Pancreas (tissue), 10 donors: ENCODE results near the gene CNTN1. TPM values are rescaled to one million over a fixed set of nuclear protein-coding genes. Genes with fewer than 3 reads are reported as not detected.

Source experiments
- ATAC-seq, 4 donors: fragments of 200-7000 bp; cut with Tn5 transposase; one replicate each; pipeline versions ENCODE4 v1.8.0 to v1.9.1; 2020; ENCODE audit warnings: mild to moderate bottlenecking in 4 of 4, moderate library complexity in 4 of 4
- DNase-seq, 6 donors: peaks; one replicate each; pipeline ENCODE4 v3.0.0-alpha.2; 2020
- FAIRE-seq: peaks from 2 replicates; lab custom pipeline; 2012; peaks lifted over from hg19 to GRCh38; lab: Jason Lieb, UNC
- H3K27ac ChIP-seq, 4 donors: fragments of 200-600 bp; sonication (generic); 1 replicate in 3 of 4; 2 replicates in 1 of 4; pipeline versions ENCODE4 v1.5.0 to v1.8.0; 2020
- H3K27me3 ChIP-seq, 4 donors: fragments of 200-600 bp; one replicate each; pipeline ENCODE4 v1.8.0; 2021
- H3K36me3 ChIP-seq, 3 donors: fragments of 200-600 bp; sonication (generic) in 1 of 3; one replicate each; pipeline versions ENCODE4 v1.5.0 to v1.8.0; 2020 to 2021
- H3K4me1 ChIP-seq, 3 donors: fragments of 200-600 bp; one replicate each; pipeline ENCODE4 v1.8.0; 2021
- H3K4me3 ChIP-seq, 4 donors: fragments of 200-600 bp; sonication (generic) in 2 of 4; one replicate each; pipeline versions ENCODE4 v1.5.0 to v1.8.0; 2020 to 2021
- H3K9me3 ChIP-seq, 4 donors: fragments of 200-600 bp; one replicate each; pipeline ENCODE4 v1.8.0; 2021
- CTCF ChIP-seq, 4 donors: fragments of 200-600 bp; sonication (generic) in 3 of 4; IDR thresholded peaks; one replicate each; pipeline versions ENCODE4 v1.5.0 to v1.8.0; 2021; ENCODE audit warnings: antibody characterized with exemption in 4 of 4
- WGBS, 2 donors: extraction: QIAGEN DNeasy Blood & Tissue Kit; methylation state at CpG; one replicate each; pipeline ENCODE4 v1.1.7; 2013; 5-methylcytosine and 5-hydroxymethylcytosine counted together
- intact Hi-C, 3 donors: fragments of 100-400 bp; cut with DNase I; formaldehyde crosslinking; loops; one replicate each; pipeline versions ENCODE4 v1.11.1 to v1.14.2; 2022
- polyA plus RNA-seq, 2 donors: library from polyadenylated mRNA; stranded (reverse); fragments of 200-250 nt; gene quantifications; one replicate each; pipeline ENCODE4 v1.2.3, GENCODE V29; 2013
- total RNA-seq, 6 donors: library from RNA; stranded (reverse); fragmentation: NEBNext Ultra II Directional in 4 of 6; extraction: Animal tissue kit (Norgen Biotek cat#: 25700) in 4 of 6; gene quantifications; one replicate each; pipeline versions ENCODE4 v1.2.1 to v1.2.4, GENCODE V29; 2021 to 2023
- donor health status: healthy with polysubstance abuse.
- donor health status: DM: no; HTN: no; CAD: no; lungs with moderate emphysema.
- donor health status: DM: no; HTN: no; CAD: no.
- donor health status: control.
- donor health status: control.
- donor health status: Bipolar disorder and iron deficiency.
- donor health status: DM: yes; HTN: yes; CAD: no.
- donor health status: DM: no; HTN: no; CAD: no.
- donor health status: DM: no; HTN: no; CAD: no.
- donor health status: DM: yes; HTN: yes; CAD: no.

Gene CNTN1
- total and polyA plus RNA-seq, 8 donors: 1.4 to 13.9 (median 4.6) TPM

DNA sequence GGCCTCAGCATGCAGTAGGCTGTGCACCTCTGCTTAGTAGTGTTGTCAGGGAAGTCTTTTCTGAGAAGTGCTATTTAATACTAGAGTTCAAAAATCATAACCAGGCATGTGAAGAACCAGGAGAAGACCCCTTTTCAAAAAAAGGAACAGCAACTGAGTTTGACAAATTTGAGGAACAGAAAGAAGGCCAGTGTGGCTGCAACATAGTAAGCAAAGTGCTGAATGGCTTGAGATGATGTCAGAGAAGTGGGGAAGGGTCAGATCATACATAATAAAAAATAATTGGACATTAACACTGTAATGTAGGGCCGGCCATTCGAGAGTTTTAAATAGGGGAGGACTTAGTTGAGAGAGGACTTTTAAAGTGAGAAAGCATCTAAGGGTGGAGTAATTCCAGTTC, 11.1 kb upstream of the CNTN1 start:
- 39 to 44% methylated on average over 2 of the region's 2 CpGs for WGBS, 2 donors
- Histone ChIP-seq H3K4me3 (no peak overlapping the region), H3K27me3 (no peaks in the 10 kb centered on the region), H3K4me1 (no peaks in the 10 kb centered on the region), H3K27ac (no peak overlapping the region), H3K9me3 (no peaks in the 10 kb centered on the region), H3K36me3 (no peaks in the 10 kb centered on the region)
- ATAC-seq (no peak), DNase-seq (no peak), FAIRE-seq (no peak)
- intact Hi-C loops: no loop called here
- no peak for TF ChIP-seq CTCF (IDR thresholded peaks at IDR 0.05)

GRCh38 chr12:40684986-40685385, 7.3 kb upstream of the CNTN1 start:
- H3K27ac ChIP-seq: no peak overlapping the region
- no peaks in the 10 kb centered on the region for H3K36me3 ChIP-seq
- FAIRE-seq (no peak), ATAC-seq (no peak), DNase-seq (no peak)
- H3K4me3 ChIP-seq: no peak overlapping the region
- intact Hi-C loops: no loop called here
- no peaks in the 10 kb centered on the region for H3K4me1 ChIP-seq
- TF ChIP-seq CTCF (IDR thresholded peaks at IDR 0.05): no peak
- H3K9me3 ChIP-seq: no peaks in the 10 kb centered on the region
- peaks cover 0 to 1% (median under 1%) of the 10 kb centered on the region in 4 donors for H3K27me3 ChIP-seq
- WGBS, 2 donors: 55 to 62% methylated on average over 4 of the region's 4 CpGs

GRCh38 chr12:40688085-40688725, 4.0 kb upstream of the CNTN1 start:
- DNase-seq (no peak), FAIRE-seq (no peak), ATAC-seq (no peak)
- WGBS, 2 donors: 47 to 52% methylated on average over 8 of the region's 8 CpGs
- H3K36me3 ChIP-seq: no peaks in the 10 kb centered on the region
- TF ChIP-seq CTCF (IDR thresholded peaks at IDR 0.05): no peak
- H3K4me3 ChIP-seq: no peak overlapping the region
- peaks cover 0 to 10% (median 7%) of the 10 kb centered on the region in 3 donors for H3K4me1 ChIP-seq
- no peak overlapping the region for H3K27ac ChIP-seq
- intact Hi-C loops: no loop called here
- no peaks in the 10 kb centered on the region for H3K9me3 ChIP-seq
- peaks cover 0 to 9% (median 5%) of the 10 kb centered on the region in 4 donors for H3K27me3 ChIP-seq

GRCh38 chr12:40689576-40689975, 2.7 kb upstream of the CNTN1 start:
- H3K27me3 ChIP-seq: peaks cover 0 to 18% (median 5%) of the 10 kb centered on the region in 4 donors
- H3K4me1 ChIP-seq: peaks cover 0 to 10% (median 7%) of the 10 kb centered on the region in 3 donors
- WGBS, 2 donors: 68 to 76% methylated on average over 2 of the region's 2 CpGs
- no peak for FAIRE-seq
- DNase-seq: no peak
- no peaks in the 10 kb centered on the region for H3K36me3 ChIP-seq
- no peak overlapping the region for H3K4me3 ChIP-seq
- no peaks in the 10 kb centered on the region for H3K9me3 ChIP-seq
- TF ChIP-seq CTCF (IDR thresholded peaks at IDR 0.05): no peak
- intact Hi-C loops: no loop called here
- H3K27ac ChIP-seq: no peak overlapping the region
- ATAC-seq: no peak

DNA sequence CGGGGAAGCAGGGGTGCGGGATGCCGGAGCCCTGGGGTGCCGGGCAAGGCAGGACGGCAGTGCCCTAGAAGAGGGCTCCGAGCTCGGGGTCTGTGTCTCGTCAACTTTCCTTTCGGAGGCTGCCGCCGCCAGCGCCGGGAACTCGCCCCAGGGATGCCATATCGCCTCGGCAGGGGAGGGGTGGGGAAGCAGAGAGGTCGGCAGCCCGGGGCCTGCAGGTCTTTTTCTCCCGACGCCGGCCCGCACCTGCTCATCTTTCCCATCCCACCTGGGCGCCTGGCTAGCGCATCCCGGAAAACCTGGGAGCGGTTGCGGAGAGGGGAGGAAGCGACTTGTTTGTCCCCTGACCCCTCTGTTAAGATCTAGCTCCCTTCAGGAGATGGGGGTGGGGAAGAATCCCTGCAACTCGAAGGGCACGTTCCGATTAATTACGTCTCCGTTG, 547 bp downstream of the CNTN1 start:
- Histone ChIP-seq H3K27me3 (peaks cover 0 to 18% (median 5%) of the 10 kb centered on the region in 4 donors), H3K4me3 (peak overlapping the region; percentile 11 to 54 (median 34)), H3K27ac (no peak overlapping the region), H3K4me1 (peaks cover 0 to 10% (median 7%) of the 10 kb centered on the region in 3 donors), H3K9me3 (no peaks in the 10 kb centered on the region), H3K36me3 (no peaks in the 10 kb centered on the region)
- 1 to 3% methylated on average over 31 to 33 of the region's 33 CpGs for WGBS, 2 donors
- FAIRE-seq: no peak
- peak; percentile 32 to 61 (median 43) for ATAC-seq
- TF ChIP-seq CTCF (IDR thresholded peaks at IDR 0.05): no peak
- DNase-seq: peak in 4 of 6 donors; percentile 13 to 74 (median 40)
- intact Hi-C loops: no loop called here
